AG04450 (cell line): ENCODE data around the gene RALY. TPM values are rescaled to one million over a fixed set of nuclear protein-coding genes. Genes with fewer than 3 reads are reported as not detected.

Experiments used
- CTCF ChIA-PET: fragments of 300-600, 350-600 bp; formaldehyde crosslinking; extraction: SDS; loops from one replicate; lab custom pipeline; 2022; ENCODE audit warnings: antibody characterized with exemption, inconsistent platforms; lab: Charles Lee
- POLR2A ChIA-PET: fragments of 350-600 bp; formaldehyde crosslinking; extraction: SDS; loops from one replicate; lab custom pipeline; 2021; ENCODE audit warnings: antibody characterized with exemption, inconsistent platforms; lab: Yijun Ruan, JAX
- DNase-seq: peaks from one replicate; pipeline ENCODE4 v3.0.0-alpha.2; 2011; ENCODE audit warnings: low read depth, low spot score
- H3K27ac ChIP-seq: one replicate; pipeline ENCODE4 v1.5.1; 2012; ENCODE audit warnings: low read depth, low read length, control low read depth
- H3K27me3 ChIP-seq: one replicate; pipeline ENCODE4 v1.6.0; 2012; ENCODE audit warnings: low read length; ENCODE audit not compliant: control insufficient read depth, insufficient read depth
- H3K4me3 ChIP-seq: 2 replicates; pipeline ENCODE4 v1.5.1; 2011; ENCODE audit warnings: mild to moderate bottlenecking, low read depth, low read length, control low read depth
- H3K9me3 ChIP-seq: 2 replicates; pipeline ENCODE4 v1.5.1; 2012; ENCODE audit warnings: low read length; ENCODE audit not compliant: control insufficient read depth, insufficient read depth
- polyA plus RNA-seq: library from polyadenylated mRNA; depleted of rRNA; stranded (reverse); fragments of >200 nt; gene quantifications from 2 replicates; pipeline ENCODE4 v1.2.3, GENCODE V29; 2011
- TF ChIP-seq, protein P1 (sequence below): IDR thresholded peaks from 2 replicates; pipeline ENCODE4 v1.5.1; 2011; ENCODE audit warnings: low read depth, low read length, control low read depth, inconsistent platforms

The RALY gene
- polyA plus RNA-seq, 1 experiment: 79.2 TPM

DNA sequence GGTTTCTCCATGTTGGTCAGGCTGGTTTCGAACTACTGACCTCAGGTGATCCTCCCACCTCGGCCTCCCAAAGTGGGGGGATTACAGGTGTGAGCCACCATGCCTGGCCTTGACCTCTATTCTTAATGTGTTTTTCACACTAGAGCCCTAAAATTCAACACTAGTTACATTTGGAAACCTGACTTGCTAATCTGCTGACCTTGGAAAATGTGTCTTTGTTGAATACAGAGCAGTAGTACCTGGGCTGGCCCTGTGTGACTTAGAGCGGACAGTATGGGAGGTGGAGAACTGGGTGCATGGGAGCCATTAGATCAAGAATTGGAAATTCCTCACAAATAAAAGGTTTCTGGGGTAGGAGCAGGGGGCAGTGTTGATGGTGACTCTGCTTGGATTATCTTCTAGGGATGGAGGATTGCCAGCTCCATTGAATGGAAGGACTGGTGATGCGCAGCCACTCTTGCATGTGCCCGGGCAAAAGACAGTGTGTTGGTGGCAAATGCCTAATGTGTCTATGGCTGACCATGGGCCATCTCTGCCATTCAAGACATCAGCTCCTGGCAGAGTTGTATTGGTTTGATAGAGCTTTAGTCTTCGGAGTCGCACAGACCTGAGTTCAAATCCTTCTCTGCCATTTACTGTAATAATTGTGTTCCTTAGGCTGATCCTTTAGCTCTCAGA lies 53.4 kb downstream of the RALY start:
- ChIA-PET CTCF (interaction anchor here (0.7 to 1.1 kb wide), 3 partner anchors 184 to 315 kb away, joined by 3 to 5 read pairs (median 3); no protein-coding TSS in a partner anchor), POLR2A (no interaction called here)
- no peak for DNase-seq
- Histone ChIP-seq H3K27me3 (no peaks in the 10 kb centered on the region), H3K9me3 (no peaks in the 10 kb centered on the region), H3K27ac (no peak overlapping the region), H3K4me3 (no peak overlapping the region)
- TF ChIP-seq, protein P1, sequence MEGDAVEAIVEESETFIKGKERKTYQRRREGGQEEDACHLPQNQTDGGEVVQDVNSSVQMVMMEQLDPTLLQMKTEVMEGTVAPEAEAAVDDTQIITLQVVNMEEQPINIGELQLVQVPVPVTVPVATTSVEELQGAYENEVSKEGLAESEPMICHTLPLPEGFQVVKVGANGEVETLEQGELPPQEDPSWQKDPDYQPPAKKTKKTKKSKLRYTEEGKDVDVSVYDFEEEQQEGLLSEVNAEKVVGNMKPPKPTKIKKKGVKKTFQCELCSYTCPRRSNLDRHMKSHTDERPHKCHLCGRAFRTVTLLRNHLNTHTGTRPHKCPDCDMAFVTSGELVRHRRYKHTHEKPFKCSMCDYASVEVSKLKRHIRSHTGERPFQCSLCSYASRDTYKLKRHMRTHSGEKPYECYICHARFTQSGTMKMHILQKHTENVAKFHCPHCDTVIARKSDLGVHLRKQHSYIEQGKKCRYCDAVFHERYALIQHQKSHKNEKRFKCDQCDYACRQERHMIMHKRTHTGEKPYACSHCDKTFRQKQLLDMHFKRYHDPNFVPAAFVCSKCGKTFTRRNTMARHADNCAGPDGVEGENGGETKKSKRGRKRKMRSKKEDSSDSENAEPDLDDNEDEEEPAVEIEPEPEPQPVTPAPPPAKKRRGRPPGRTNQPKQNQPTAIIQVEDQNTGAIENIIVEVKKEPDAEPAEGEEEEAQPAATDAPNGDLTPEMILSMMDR: no peak

DNA sequence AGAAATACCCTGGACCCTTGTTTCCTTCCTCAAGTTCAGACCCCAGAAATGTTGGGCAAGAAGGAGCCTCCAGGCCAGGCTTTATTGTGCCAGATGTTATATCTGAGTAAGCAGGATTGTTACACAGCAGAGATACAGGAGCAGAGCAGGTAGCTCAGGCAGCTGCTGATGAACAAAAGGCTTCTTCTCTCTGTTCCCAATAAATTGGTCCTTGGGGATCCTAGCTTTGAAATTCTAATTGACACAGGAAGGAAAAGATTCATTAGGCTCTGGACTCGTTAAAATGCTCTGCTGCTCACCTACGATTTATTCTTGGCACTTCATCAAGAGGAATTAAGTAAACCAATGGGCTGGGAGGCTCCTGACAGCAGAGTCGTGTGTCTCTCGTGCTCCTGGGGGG lies 54.2 kb downstream of the RALY start:
- H3K9me3 ChIP-seq: no peaks in the 10 kb centered on the region
- TF ChIP-seq, protein P1: no peak
- ChIA-PET POLR2A (no interaction called here), CTCF (interaction anchor here (0.5 to 1.1 kb wide), 3 partner anchors 65 to 316 kb away, joined by 3 read pairs; no protein-coding TSS in a partner anchor)
- H3K27ac ChIP-seq: no peak overlapping the region
- H3K4me3 ChIP-seq: no peak overlapping the region
- H3K27me3 ChIP-seq: no peaks in the 10 kb centered on the region
- DNase-seq: no peak

DNA sequence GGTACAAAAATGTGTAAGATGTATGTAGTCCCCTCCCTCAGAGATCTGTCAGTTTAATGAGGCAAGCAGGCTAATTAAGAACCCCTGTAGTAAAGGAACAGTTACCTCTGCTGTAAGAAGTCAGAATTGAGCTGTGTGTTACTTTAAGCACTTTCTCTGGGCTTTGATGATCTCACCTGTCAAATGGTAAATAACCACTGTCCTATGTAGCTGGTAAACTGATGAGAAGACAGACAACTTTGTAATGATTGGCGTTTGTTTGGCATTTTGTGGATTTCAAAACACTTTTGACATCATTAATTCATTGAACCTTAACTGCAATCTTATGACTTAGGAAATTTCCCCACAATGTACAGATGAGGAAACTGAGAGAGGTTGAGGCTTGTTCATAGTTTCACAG lies 55.7 kb downstream of the RALY start:
- H3K9me3 ChIP-seq: no peaks in the 10 kb centered on the region
- no peak overlapping the region for H3K4me3 ChIP-seq
- no peak for DNase-seq
- H3K27ac ChIP-seq: no peak overlapping the region
- TF ChIP-seq, protein P1: no peak
- ChIA-PET CTCF (no interaction called here), POLR2A (no interaction called here)
- H3K27me3 ChIP-seq: no peaks in the 10 kb centered on the region

DNA sequence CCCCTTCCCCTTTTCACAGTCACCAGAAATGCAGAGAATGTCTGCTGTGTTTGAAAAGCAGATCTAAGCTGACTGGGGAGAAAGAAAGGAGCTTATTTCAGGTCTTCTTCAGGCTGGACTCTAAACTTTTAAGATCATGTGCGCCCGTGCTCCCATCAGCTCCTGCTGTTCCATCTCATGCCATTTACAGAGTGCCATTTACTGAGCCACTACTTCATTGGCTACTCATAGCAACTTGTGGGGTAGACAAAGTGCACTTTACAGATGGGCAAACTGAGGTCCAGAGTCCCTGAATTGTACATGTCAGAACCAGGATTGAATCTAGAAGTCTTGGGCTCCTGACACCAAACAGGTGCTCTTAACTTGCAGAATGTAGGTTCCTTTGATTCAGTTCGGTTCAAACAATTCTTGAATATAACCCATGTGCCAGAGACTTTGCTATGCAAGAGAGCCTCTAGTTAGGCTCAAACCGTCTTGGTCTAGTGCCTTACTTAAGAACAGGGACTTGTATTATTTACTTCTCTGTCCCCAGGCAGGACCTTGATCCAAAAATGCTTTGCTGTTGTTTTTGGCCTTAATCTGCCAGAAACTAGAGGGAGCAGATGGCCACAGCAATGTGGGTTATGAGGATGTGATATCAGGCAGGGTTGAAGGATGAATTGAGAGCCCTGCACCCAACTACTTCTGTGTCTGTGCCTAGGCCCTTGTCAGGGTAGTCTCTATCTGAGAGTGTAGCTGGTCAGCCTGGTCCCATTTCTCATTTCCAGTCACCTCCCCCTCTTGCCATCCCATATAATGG lies 56.4 kb downstream of the RALY start:
- ChIA-PET CTCF (interaction anchor here (1.9 kb wide), 1 partner anchor 18 kb away, joined by 5 read pairs; no protein-coding TSS in a partner anchor), POLR2A (no interaction called here)
- no peak for DNase-seq
- H3K9me3 ChIP-seq: no peaks in the 10 kb centered on the region
- H3K27me3 ChIP-seq: no peaks in the 10 kb centered on the region
- no peak overlapping the region for H3K27ac ChIP-seq
- TF ChIP-seq, protein P1: no peak
- H3K4me3 ChIP-seq: no peak overlapping the region

DNA sequence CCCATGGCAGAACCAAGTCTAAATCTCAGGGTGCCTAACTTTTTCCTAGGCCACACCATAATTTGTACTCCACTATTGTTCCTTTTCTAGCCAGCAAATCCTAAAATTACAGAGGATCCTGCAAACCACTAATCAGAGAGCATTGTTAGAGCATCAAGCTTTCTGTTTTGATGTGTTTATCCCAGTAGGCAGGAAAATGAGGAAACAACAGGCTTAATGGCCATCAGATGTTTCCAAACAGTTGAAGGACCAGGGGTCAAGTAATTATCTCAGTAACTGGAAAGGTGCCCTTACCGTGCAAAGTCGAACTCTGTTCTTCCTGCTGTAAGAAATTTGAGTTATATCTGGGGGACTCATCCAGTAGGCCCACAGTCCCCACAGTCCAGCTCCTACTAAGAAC lies 58.7 kb downstream of the RALY start:
- ChIA-PET POLR2A (no interaction called here), CTCF (interaction anchor here (1.9 kb wide), 1 partner anchor 15 kb away, joined by 5 read pairs; no protein-coding TSS in a partner anchor)
- no peaks in the 10 kb centered on the region for H3K9me3 ChIP-seq
- H3K27ac ChIP-seq: no peak overlapping the region
- no peaks in the 10 kb centered on the region for H3K27me3 ChIP-seq
- DNase-seq: no peak
- H3K4me3 ChIP-seq: no peak overlapping the region
- TF ChIP-seq, protein P1: no peak
